Measurements from ENCODE around the gene PHEX.

DNA sequence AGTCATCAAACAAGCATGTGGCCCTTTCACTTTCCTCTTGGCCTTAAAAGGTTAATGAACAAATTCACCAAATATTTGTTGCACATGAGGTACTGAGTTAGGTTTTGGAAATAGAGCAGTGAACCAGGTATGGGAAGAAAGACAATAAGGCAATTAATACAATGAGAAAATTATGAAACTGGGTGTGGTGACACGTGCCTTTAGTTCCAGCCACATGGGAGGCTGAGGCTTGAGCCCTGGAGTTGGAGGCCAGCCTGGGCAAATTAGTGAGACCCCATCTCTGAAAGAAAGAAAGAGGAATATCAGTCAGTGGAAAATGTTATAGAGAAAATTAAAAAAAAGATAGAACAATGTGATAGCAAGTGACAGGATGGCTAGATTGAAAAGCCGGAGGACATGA is 8.1 kb downstream of the PHEX start:
- TF ChIP-seq CTCF (IDR thresholded peaks at IDR 0.05; ENCODE audit: low read depth, low read length), result no peak
- no peak for TF ChIP-seq EZH2phosphoT487 (IDR thresholded peaks at IDR 0.05; ENCODE audit: low read depth)

Measured in OCI-LY3 (cell line).